DND-41 (cell line): ENCODE data around the gene FAM20C.

Experiments used
- ATAC-seq: fragments of 200-7000 bp; cut with Tn5 transposase; 3 replicates; pipeline ENCODE4 v1.9.1; 2021; ENCODE audit warnings: low read depth; ENCODE audit not compliant: insufficient read depth
- DNase-seq: peaks from one replicate; pipeline ENCODE4 v3.0.0-alpha.2; 2020
- H2AFZ ChIP-seq: 2 replicates; pipeline ENCODE4 v1.6.0; 2012; ENCODE audit warnings: low read depth, low read length
- H3K27ac ChIP-seq: 2 replicates; pipeline ENCODE4 v1.5.1; 2012; ENCODE audit warnings: low read length, inconsistent platforms
- H3K27me3 ChIP-seq: fragments of 200-600 bp; sonication (generic); 2 replicates; pipeline ENCODE4 v1.6.0; 2012; ENCODE audit warnings: low read length, mild to moderate bottlenecking, inconsistent platforms; ENCODE audit not compliant: insufficient read depth, poor library complexity
- H3K36me3 ChIP-seq: 2 replicates; pipeline ENCODE4 v1.5.1; 2012; ENCODE audit warnings: low read length, inconsistent platforms; ENCODE audit not compliant: insufficient read depth
- H3K4me1 ChIP-seq: 2 replicates; pipeline ENCODE4 v1.5.1; 2012; ENCODE audit warnings: mild to moderate bottlenecking, low read length; ENCODE audit not compliant: insufficient read depth
- H3K4me2 ChIP-seq: 2 replicates; pipeline ENCODE4 v1.6.0; 2012; ENCODE audit warnings: mild to moderate bottlenecking, moderate library complexity, low read length, inconsistent platforms; ENCODE audit not compliant: insufficient read depth
- H3K4me3 ChIP-seq, 2 experiments: fragments of 200-600 bp in 1 of 2; shearing (Covaris generic) in 1 of 2; 2 replicates each; pipeline ENCODE4 v1.5.1; 2012 to 2016; ENCODE audit warnings: inconsistent platforms in 2 of 2, low read length in 2 of 2, mild to moderate bottlenecking in 2 of 2, low read depth in 1 of 2, moderate library complexity in 1 of 2
- H3K79me2 ChIP-seq: 2 replicates; pipeline ENCODE4 v1.6.0; 2012; ENCODE audit warnings: low read length, inconsistent platforms; ENCODE audit not compliant: insufficient read depth
- H3K9ac ChIP-seq: 2 replicates; pipeline ENCODE4 v1.6.0; 2012; ENCODE audit warnings: low read depth, mild to moderate bottlenecking, inconsistent platforms, low read length, moderate library complexity
- H3K9me3 ChIP-seq: 2 replicates; pipeline ENCODE4 v1.5.1; 2012; ENCODE audit warnings: low read length, moderate library complexity, mild to moderate bottlenecking, inconsistent platforms; ENCODE audit not compliant: insufficient read depth, severe bottlenecking
- H4K20me1 ChIP-seq: 2 replicates; pipeline ENCODE4 v1.6.0; 2012; ENCODE audit warnings: low read length; ENCODE audit not compliant: insufficient read depth
- EZH2 ChIP-seq: IDR thresholded peaks from 3 replicates; pipeline ENCODE4 v1.6.1; 2012; ENCODE audit warnings: borderline replicate concordance, low read depth, mild to moderate bottlenecking, moderate library complexity, low read length, inconsistent platforms; ENCODE audit not compliant: severe bottlenecking
- TF ChIP-seq, protein P1 (sequence below): IDR thresholded peaks from 2 replicates; pipeline ENCODE4 v1.5.1; 2012; ENCODE audit warnings: borderline replicate concordance, low read length, moderate library complexity, mild to moderate bottlenecking; ENCODE audit not compliant: poor library complexity, severe bottlenecking; ENCODE audit errors: extremely low read depth

FAM20C gene

DNA sequence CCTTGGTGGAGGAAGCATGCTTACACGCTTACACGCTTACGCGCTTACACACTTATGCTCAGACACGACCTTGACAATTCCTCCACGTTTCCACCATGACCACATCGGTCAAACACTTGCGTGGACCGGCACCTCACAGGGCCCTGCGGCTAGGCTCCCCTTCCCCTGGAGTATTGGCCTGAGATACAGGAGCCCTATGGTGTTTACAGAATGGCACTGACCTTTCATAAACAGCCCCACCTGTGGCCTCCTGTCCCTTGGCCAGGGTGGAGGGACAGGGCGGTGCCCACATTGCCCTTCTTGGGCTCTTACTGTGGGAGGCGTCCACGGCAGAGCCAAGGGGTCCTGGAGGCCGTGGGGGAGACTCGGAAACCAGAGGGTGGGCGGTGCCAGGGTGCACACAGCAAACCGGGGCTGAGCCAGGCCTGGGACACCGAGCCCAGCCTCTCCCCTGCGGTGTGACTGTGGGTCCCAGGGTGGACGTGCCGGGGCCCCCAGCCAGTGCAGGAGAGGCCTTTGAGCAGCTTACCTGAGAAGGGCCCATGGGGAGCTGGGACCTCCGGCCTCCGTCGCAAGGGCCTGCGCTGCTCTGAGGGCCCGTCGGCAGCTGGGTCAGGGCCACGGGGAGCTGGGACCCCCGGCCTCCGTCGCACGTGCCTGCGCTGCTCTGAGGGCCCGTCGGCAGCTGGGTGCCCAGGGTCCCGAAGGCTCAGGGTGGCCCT lies 53.4 kb downstream of the FAM20C start:
- Histone ChIP-seq H3K4me2 (no peak overlapping the region), H3K9ac (no peak overlapping the region), H2AFZ (no peak overlapping the region), H3K36me3 (no peaks in the 10 kb centered on the region), H3K4me1 (no peaks in the 10 kb centered on the region), H3K27ac (no peak overlapping the region), H3K27me3 (no peaks in the 10 kb centered on the region), H3K79me2 (no peaks in the 10 kb centered on the region), H4K20me1 (no peaks in the 10 kb centered on the region; the same call in 1 of the 2 replicates), H3K9me3 (no peaks in the 10 kb centered on the region), H3K4me3 (no peak overlapping the region)
- TF ChIP-seq, protein P1, sequence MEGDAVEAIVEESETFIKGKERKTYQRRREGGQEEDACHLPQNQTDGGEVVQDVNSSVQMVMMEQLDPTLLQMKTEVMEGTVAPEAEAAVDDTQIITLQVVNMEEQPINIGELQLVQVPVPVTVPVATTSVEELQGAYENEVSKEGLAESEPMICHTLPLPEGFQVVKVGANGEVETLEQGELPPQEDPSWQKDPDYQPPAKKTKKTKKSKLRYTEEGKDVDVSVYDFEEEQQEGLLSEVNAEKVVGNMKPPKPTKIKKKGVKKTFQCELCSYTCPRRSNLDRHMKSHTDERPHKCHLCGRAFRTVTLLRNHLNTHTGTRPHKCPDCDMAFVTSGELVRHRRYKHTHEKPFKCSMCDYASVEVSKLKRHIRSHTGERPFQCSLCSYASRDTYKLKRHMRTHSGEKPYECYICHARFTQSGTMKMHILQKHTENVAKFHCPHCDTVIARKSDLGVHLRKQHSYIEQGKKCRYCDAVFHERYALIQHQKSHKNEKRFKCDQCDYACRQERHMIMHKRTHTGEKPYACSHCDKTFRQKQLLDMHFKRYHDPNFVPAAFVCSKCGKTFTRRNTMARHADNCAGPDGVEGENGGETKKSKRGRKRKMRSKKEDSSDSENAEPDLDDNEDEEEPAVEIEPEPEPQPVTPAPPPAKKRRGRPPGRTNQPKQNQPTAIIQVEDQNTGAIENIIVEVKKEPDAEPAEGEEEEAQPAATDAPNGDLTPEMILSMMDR: no peak
- no peak for TF ChIP-seq EZH2
- DNase-seq (no peak), ATAC-seq (no peak)

DNA sequence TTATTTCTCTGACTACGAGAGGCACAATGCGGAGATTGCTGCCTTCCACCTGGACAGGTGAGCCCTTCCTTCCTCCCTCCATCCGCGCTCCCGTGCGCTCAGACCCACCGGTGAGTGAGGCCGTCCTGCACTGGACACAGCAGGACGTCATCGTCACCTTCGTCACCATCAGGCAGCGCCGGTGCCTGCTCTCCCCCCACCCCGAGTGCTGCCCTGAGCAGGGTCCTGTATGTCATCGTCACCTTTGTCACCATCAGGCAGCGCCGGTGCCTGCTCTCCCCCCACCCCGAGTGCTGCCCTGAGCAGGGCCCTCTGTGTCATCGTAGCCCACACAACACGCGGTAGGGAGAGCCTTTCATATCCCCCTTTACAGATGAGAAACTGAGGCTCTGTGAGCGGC lies 54.1 kb downstream of the FAM20C start:
- Histone ChIP-seq H4K20me1 (no peaks in the 10 kb centered on the region; the same call in 1 of the 2 replicates), H2AFZ (no peak overlapping the region), H3K27ac (no peak overlapping the region), H3K4me2 (no peak overlapping the region), H3K9me3 (no peaks in the 10 kb centered on the region), H3K79me2 (no peaks in the 10 kb centered on the region), H3K4me3 (no peak overlapping the region), H3K9ac (no peak overlapping the region), H3K27me3 (no peaks in the 10 kb centered on the region), H3K36me3 (no peaks in the 10 kb centered on the region), H3K4me1 (no peaks in the 10 kb centered on the region)
- no peak for DNase-seq
- no peak for TF ChIP-seq EZH2
- TF ChIP-seq, protein P1: no peak
- no peak for ATAC-seq

DNA sequence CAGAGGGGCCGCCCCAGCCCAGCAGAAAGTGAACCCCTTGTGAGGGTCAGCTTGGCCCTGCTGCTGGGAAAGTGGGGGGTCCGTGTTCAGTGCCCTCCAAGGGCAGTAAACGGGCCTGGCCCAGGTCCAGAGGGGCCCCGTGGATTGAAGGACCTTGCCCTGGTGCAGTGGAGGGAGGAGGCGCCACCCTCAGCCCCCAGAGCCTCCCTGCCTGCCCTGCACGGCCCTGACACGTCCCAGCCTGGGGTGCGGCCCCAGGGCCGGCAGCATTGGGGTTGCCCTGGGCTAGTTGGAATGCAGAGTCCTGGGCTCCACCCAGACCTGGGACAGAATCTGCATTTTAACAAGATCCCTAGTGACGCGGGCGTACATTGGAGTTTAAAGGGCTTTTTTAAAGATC lies 54.8 kb downstream of the FAM20C start:
- TF ChIP-seq, protein P1: no peak
- no peak for TF ChIP-seq EZH2
- Histone ChIP-seq H3K4me1 (no peaks in the 10 kb centered on the region), H3K79me2 (no peaks in the 10 kb centered on the region), H4K20me1 (no peaks in the 10 kb centered on the region; the same call in 1 of the 2 replicates), H3K27me3 (no peaks in the 10 kb centered on the region), H2AFZ (no peak overlapping the region), H3K36me3 (no peaks in the 10 kb centered on the region), H3K9ac (no peak overlapping the region), H3K9me3 (no peaks in the 10 kb centered on the region), H3K4me3 (no peak overlapping the region), H3K4me2 (no peak overlapping the region), H3K27ac (no peak overlapping the region)
- ATAC-seq (no peak), DNase-seq (no peak)
